CD4-positive, alpha-beta T cell (primary cell): ENCODE measurements around the gene PTPRD. TPM values are rescaled to one million over a fixed set of nuclear protein-coding genes. Genes with fewer than 3 reads are reported as not detected.

Experiments used
- ATAC-seq: fragments of 200-7000 bp; cut with Tn5 transposase; one replicate; pipeline ENCODE4 v1.10.0; 2022; ENCODE audit warnings: mild to moderate bottlenecking; ENCODE audit not compliant: poor library complexity
- CTCF ChIA-PET: fragments of 350-600 bp; sonication (Branson Sonifier 250); formaldehyde crosslinking; loops from one replicate; lab custom pipeline; 2021; ENCODE audit warnings: antibody characterized with exemption, inconsistent platforms; lab: Charles Lee
- POLR2A ChIA-PET: fragments of 350-600 bp; sonication (Branson Sonifier 250); formaldehyde crosslinking; loops from one replicate; lab custom pipeline; 2021; ENCODE audit warnings: antibody characterized with exemption, inconsistent platforms; lab: Charles Lee
- DNase-seq, 14 experiments: peaks; one replicate each; pipeline ENCODE4 v3.0.0-alpha.2; 2013 to 2020; ENCODE audit warnings: mixed read lengths in 2 of 14
- H3K27ac ChIP-seq, 2 donors: one replicate each; pipeline versions ENCODE4 v1.5.1 to v1.7.0; 2013; ENCODE audit warnings: low read length in 2 of 2, low read depth in 1 of 2, mild to moderate bottlenecking in 1 of 2
- H3K27me3 ChIP-seq, 2 experiments: 1 replicate in 1 of 2; 2 replicates in 1 of 2; pipeline versions ENCODE4 v1.6.1 to v1.7.0; 2013; ENCODE audit warnings: low read length in 2 of 2, control low read depth in 1 of 2, mild to moderate bottlenecking in 1 of 2, moderate library complexity in 1 of 2; ENCODE audit not compliant: insufficient read depth in 2 of 2, control insufficient read depth in 1 of 2
- H3K36me3 ChIP-seq: one replicate; pipeline ENCODE4 v1.6.1; 2013; ENCODE audit warnings: low read length, control low read depth; ENCODE audit not compliant: insufficient read depth
- H3K4me1 ChIP-seq: one replicate; pipeline ENCODE4 v1.6.1; 2013; ENCODE audit warnings: low read length, control low read depth; ENCODE audit not compliant: insufficient read depth
- H3K4me3 ChIP-seq: one replicate; pipeline ENCODE4 v1.5.1; 2013; ENCODE audit warnings: mild to moderate bottlenecking, low read length, moderate library complexity
- H3K9me3 ChIP-seq, 2 experiments: 1 replicate in 1 of 2; 2 replicates in 1 of 2; pipeline versions ENCODE4 v1.6.1 to v1.7.0; 2013; ENCODE audit warnings: low read length in 2 of 2, mild to moderate bottlenecking in 2 of 2, control low read depth in 1 of 2, moderate library complexity in 1 of 2; ENCODE audit not compliant: control insufficient read depth in 1 of 2, insufficient read depth in 1 of 2
- H3K27ac Mint-ChIP-seq: one replicate; pipeline ENCODE4 v1.8.0; 2020; ENCODE audit warnings: mixed read lengths
- H3K27me3 Mint-ChIP-seq: one replicate; pipeline ENCODE4 v1.8.0; 2021; ENCODE audit warnings: mixed read lengths
- H3K36me3 Mint-ChIP-seq: one replicate; pipeline ENCODE4 v1.8.0; 2021; ENCODE audit warnings: low read depth, mixed read lengths
- H3K4me1 Mint-ChIP-seq: one replicate; pipeline ENCODE4 v1.8.0; 2021; ENCODE audit warnings: low read depth, mixed read lengths
- H3K4me3 Mint-ChIP-seq: one replicate; pipeline ENCODE4 v1.8.0; 2020; ENCODE audit warnings: mild to moderate bottlenecking, mixed read lengths
- H3K9me3 Mint-ChIP-seq: one replicate; pipeline ENCODE4 v1.8.0; 2020; ENCODE audit warnings: mixed read lengths
- CTCF ChIP-seq: fragments of 200-600 bp; IDR thresholded peaks from one replicate; pipeline ENCODE4 v1.8.0; 2022; ENCODE audit warnings: antibody characterized with exemption, mild to moderate bottlenecking
- intact Hi-C, 2 experiments: fragments of 100-400 bp; cut with DNase I in 1 of 2; cut with micrococcal nuclease in 1 of 2; formaldehyde crosslinking; loops; one replicate each; pipeline versions ENCODE4 v1.15.1 to v1.9.0; 2023 to 2025; cut with DNase I, micrococcal nuclease
- total RNA-seq, 174 experiments: library from RNA in 2 of 174; stranded (reverse) in 2 of 174; gene quantifications; one replicate each; pipeline ENCODE4 v1.2.3 and lab custom pipeline; 2021 to 2026

The PTPRD gene
- total RNA-seq, 2 experiments from 2014 or later, result not detected

GRCh38 chr9:8659108-8659507, 1953.7 kb downstream of the PTPRD start:
- TF ChIP-seq CTCF, result no peak
- H3K27me3 ChIP-seq, result no peaks in the 10 kb centered on the region
- ATAC-seq, result no peak
- ChIA-PET POLR2A (no interaction called here), CTCF (no interaction called here)
- no peak for DNase-seq
- no peak overlapping the region for H3K27ac Mint-ChIP-seq
- no peaks in the 10 kb centered on the region for H3K9me3 Mint-ChIP-seq
- H3K36me3 ChIP-seq, result no peaks in the 10 kb centered on the region
- H3K9me3 ChIP-seq, result no peaks in the 10 kb centered on the region
- no peaks in the 10 kb centered on the region for H3K27me3 Mint-ChIP-seq
- H3K4me3 Mint-ChIP-seq, result no peak overlapping the region
- H3K36me3 Mint-ChIP-seq, result no peaks in the 10 kb centered on the region
- no peak overlapping the region for H3K4me3 ChIP-seq
- H3K4me1 ChIP-seq, result no peaks in the 10 kb centered on the region
- intact Hi-C loops, result no loop called here
- H3K27ac ChIP-seq, result no peak overlapping the region
- no peaks in the 10 kb centered on the region for H3K4me1 Mint-ChIP-seq

- ChIA-PET CTCF (no interaction called here), POLR2A (no interaction called here)
- H3K36me3 Mint-ChIP-seq, result no peaks in the 10 kb centered on the region
- H3K4me1 Mint-ChIP-seq, result no peaks in the 10 kb centered on the region
- TF ChIP-seq CTCF, result no peak
- H3K27me3 Mint-ChIP-seq, result no peaks in the 10 kb centered on the region
- DNase-seq (no peak), ATAC-seq (no peak)
- Histone ChIP-seq H3K27me3 (no peaks in the 10 kb centered on the region), H3K4me3 (no peak overlapping the region), H3K27ac (no peak overlapping the region), H3K4me1 (no peaks in the 10 kb centered on the region), H3K36me3 (no peaks in the 10 kb centered on the region), H3K9me3 (no peaks in the 10 kb centered on the region)
- H3K27ac Mint-ChIP-seq, result no peak overlapping the region
- H3K4me3 Mint-ChIP-seq, result no peak overlapping the region
- H3K9me3 Mint-ChIP-seq, result no peaks in the 10 kb centered on the region
- intact Hi-C loops, result no loop called here
These were observed 1957.7 kb downstream of the PTPRD start for GRCh38 chr9:8655071-8655470.

DNA sequence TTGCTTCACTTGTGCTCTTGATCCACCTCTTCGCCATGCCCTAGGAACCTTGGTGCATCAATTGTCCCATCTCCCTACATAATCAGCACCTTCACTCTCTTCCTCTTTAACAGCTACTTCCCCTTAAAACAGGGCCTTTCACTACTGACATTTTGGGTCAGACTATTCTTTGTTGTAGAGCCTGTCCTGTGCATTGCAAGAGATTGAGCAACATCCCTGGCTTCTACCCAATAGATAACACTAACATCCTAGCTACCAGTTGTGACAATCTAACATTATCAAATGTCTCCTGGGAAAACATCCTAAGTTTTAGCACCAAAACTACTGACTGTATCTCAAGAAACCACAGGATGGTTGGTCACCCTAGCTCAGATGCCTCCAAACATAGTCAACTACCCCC, 1958.9 kb downstream of the PTPRD start:
- TF ChIP-seq CTCF, result no peak
- Histone ChIP-seq H3K4me1 (no peaks in the 10 kb centered on the region), H3K9me3 (no peaks in the 10 kb centered on the region), H3K27ac (no peak overlapping the region), H3K27me3 (no peaks in the 10 kb centered on the region), H3K4me3 (no peak overlapping the region), H3K36me3 (no peaks in the 10 kb centered on the region)
- no peak overlapping the region for H3K4me3 Mint-ChIP-seq
- no peaks in the 10 kb centered on the region for H3K36me3 Mint-ChIP-seq
- ATAC-seq, result no peak
- no peaks in the 10 kb centered on the region for H3K9me3 Mint-ChIP-seq
- no peaks in the 10 kb centered on the region for H3K4me1 Mint-ChIP-seq
- CTCF ChIA-PET, result no interaction called here
- H3K27me3 Mint-ChIP-seq, result no peaks in the 10 kb centered on the region
- intact Hi-C loops, result no loop called here
- POLR2A ChIA-PET, result no interaction called here
- no peak overlapping the region for H3K27ac Mint-ChIP-seq
- no peak for DNase-seq
